HG03175 (cell line): ENCODE measurements around the gene RFX2.
A peak's percentile ranks its signal among the peaks of the same experiment; 100 is the strongest.
"Not testable (repeated sequence)": the region's sequence is repeated elsewhere in the genome, so short reads cannot be mapped to it uniquely, and the experiment has no call there.

Experiments used
- ATAC-seq: cut with Tn5 transposase; IDR thresholded peaks from one replicate; pipeline ENCODE4 v1.9.1; 2021; ENCODE audit warnings: mild to moderate bottlenecking, moderate library complexity; ENCODE audit not compliant: unreplicated experiment

The RFX2 gene

DNA sequence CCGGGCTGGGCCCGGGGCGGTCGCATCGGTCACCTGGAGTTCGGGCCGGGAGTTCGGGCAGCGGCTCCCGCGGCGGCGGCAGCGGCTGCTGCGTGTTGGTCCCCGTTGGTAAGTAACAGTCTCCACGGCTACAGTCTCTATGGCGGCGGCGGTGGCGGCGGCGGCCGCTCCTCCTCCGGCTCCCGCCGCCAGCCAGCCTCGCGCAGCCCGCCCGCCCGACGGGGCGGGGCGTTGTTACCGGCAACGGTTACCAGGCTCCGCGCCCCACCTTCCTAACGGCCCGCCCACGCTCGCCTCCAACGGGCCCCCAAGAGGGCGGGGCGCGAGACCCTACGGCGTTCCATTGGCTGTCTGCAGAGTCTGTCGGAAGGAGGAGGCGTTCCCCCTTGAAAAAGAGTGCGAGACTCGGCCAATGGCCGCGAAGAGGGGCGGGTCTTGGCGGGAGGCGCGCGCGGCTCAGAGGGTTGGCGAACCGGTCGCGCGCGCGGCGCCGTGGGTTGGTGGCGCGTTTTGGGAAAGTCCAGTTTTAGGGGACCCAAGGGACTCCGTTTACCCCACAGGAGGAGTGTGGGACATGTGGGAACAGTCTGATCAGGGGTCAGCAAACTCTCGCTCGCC is at the start of gene RFX2:
RFX2 (minus strand) TSS at position 141 of the 618 bp plus-strand sequence. CDS start 63,004 bp downstream, outside the sequence.
- peak; percentile 93 for ATAC-seq

DNA sequence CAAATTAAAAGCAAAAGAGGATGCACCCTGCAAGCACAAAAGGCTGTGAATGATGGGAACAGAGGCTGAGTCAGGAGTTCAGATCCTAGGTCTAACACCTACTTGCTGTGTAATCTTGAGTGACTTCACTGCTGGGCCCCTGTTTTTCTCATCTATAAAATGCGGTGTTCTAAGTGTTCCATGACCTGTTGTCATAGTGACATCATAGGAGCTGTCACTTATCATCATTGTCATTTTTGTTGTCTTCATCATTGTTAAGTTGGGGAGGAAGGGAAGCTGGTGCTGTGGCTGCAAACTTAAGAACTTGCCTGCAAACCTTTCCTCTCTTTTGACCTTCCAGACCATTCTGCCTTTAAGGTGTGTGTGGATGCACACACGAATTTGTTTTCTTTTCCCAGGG is 45.7 kb upstream of the RFX2 start:
- ATAC-seq = no peak

DNA sequence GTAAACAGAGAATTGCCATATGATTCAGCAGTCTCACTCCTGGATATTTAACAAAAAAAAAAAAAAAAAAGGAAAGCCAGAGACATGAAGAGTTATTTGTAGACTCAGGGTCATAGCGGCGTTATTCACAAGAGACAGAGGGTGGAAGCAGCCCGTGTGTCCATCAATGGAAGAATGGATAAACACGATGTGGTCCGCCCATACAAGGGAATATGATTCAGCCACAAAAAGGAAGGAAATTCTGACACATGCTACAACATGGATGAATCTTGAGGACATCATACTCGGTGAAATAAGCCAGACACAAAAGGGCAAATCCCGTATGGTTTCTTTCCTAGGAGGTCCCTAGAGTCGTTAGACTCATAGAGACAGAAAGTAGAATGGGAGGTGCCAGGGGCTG is 40.0 kb upstream of the RFX2 start:
- no peak for ATAC-seq

DNA sequence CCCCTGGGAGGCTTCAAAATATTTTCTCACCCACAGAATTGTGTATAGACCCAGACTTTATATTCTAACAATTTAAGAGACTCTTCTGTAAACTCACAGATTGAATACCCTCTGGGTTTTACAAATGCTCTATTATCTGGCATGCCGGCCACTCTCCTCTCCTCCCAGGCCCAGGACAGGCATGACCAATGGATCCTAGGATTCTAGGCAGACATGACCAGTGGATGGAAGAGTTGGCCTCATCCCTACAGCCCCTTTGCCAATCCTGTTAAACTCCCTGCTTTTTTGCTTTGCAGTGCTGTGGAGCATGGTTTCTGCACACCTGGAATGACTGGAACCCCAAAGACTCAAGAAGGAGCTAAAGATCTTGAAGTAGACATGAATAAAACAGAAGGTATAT is 30.9 kb upstream of the RFX2 start:
- ATAC-seq = no peak

DNA sequence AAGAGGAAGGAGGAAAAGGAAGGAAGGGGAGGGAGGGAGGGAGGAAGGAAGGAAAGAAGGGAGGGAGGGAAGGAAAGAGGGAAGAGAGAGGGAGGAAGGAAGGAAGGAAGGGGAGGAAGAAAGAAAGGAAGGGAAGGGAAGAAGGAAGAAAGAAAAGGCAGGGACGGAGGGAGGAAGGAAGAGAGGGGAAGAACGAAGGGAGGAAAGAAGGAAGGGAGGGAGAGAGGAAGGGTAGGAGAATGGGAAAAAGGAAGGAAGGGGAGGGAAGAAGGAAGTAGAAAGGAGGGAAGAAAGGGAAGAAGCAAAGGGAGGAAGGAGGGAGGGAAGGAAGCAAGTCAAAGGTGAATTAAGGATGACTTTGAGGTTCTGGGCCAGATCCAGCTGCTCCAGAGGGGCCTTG is 28.2 kb upstream of the RFX2 start:
- no peak for ATAC-seq

DNA sequence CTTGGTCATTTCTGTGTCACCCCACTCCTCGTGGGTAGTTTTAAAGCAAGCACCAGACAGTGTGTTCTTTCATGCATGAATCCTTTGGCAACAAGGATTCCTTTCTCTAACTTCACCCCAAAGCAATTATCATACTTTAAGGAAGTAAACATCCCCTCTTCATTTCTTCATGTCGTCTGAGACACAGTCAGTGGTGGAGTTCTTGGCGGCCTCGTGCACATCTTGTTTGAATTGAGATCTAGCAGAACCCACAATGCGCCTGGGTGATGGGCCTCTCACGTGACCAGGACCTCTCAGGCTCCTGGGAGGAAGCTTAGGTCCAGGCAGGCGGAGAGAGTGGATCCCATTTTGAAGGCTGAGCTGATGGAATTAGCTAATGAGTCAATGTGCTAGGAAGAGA is 27.8 kb upstream of the RFX2 start:
- no peak for ATAC-seq

DNA sequence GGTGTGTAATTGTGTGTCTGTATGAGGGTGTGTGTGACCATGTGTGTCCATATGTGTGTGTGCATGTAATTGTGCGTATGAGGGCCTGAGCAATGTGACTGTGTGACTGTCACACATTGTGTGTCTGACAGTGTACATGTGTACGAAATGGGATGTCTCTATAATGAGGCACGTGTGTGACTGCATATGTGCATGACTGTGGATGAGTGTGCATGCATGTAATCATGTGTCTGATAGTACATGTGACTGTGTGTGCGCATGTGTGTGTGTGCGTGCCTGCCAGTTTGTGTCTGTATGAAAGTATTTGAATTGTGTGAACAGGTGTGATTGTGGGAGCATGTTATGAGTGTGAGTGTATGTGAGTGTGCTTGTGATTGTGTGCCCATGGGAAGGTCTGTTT is 22.9 kb upstream of the RFX2 start:
- ATAC-seq = no peak

DNA sequence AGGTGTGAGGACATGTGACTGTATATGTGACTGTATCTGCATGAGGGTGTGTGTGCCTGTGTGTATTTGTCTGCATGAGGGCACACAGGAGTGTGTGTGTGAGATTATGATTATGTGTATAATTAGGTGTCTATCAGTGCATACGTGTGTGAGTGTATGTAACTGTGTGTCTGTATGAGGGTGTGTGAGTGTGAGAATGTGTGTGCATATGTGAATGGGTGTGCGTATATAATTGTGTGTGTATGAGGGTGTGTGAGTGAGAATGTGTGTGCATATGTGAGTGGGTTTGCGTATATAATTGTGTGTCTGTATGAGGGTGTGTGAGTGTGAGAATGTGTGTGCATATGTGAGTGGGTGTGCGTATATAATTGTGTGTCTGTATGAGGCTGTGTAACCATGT is 22.2 kb upstream of the RFX2 start:
- no peak for ATAC-seq

DNA sequence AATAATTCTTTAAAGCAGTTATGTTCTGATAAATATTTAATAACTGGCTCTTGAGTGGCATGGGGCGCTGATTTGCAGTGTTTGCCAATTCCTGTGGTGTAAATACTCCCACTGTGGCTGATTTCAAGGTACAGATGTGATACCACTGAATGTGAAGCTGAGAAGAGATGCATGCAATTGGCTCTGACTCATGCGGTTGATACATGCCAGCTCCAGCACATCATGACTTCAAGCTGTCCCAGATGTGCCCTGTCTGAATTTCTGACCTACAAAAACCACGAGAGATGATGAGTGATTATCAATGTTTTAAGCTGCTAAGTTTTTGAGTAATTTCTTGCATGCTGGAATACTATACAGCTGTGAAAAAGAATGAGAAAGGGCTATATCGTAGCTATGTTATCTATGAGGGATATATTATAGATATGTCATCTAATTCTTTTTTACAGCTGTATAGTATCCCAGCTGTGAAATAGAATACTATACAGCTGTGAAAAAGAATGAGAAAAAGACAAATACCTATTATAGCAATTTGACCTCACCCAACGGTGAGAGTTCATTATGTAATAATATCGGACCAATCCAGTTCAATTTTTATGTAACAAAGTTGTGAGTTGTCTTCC is 17.5 kb upstream of the RFX2 start:
- no peak for ATAC-seq

DNA sequence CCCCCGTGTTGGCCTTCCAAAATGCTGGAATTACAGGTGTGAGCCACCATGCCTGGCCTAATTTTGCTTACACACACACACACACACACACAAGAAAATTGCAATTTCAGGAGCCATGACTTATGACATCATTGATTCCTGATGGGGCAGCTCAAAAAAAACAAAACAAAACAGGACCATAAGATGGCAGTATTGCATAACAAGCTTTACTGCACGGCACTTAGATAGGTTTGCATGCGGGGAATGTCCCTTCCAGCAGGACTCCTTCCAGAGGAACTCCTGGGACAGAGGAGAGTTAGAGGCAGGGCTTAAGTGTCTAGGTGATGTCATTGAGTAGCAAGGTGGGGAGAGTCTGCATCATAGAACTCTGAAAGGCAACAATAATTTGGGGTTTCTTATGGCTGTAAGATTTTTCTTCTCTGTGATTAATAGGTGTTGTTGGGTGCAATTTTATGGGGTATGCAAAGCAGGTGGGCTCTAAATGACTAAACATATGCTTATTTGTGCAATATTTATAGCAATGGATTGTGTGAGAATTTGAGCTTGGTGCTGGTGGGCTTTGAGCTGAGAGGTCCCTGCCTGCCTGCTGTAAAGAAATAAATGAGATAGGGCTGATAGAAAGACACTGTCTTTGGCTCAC is 16.2 kb upstream of the RFX2 start:
- no peak for ATAC-seq

DNA sequence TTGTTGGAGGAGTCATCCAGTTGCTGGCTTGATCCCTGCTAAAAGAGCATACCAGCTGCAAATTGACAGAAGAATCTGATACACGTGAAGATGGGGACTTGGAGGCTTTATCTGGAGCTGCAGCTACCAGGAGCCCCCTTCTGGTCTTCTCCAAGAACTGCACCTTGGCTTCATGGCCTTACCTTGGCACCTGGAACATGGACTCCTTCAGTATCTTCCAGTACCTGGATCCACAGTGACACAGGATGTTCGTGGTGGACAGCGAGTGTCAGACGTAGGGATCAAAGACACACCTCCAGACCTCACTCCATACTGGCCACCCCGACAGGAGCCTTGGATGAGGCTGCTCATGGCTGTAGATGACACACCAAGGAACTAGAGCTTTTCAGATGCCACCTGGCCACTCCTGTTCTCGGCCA is 15.3 kb upstream of the RFX2 start:
- ATAC-seq = no peak

DNA sequence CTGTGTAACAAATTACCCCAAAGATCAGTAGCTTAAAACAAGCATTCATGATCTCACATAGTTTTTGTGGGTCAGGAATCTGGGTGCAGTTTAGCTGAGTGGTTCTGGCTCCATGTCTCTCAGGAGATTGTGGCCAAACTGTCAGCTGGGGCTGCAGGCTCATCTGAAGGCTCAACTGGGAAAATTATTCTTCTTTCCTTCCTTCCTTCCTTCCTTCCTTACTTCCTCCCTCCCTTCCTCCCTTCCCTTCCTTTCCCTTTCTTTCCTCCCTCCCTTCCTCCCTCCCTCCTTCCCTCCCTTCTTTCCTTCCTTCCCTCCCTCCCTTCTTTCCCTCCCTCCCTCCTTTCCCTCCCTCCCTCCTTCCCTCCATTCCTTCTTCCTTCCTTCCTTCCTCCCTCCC is 8.7 kb upstream of the RFX2 start:
- no peak for ATAC-seq

DNA sequence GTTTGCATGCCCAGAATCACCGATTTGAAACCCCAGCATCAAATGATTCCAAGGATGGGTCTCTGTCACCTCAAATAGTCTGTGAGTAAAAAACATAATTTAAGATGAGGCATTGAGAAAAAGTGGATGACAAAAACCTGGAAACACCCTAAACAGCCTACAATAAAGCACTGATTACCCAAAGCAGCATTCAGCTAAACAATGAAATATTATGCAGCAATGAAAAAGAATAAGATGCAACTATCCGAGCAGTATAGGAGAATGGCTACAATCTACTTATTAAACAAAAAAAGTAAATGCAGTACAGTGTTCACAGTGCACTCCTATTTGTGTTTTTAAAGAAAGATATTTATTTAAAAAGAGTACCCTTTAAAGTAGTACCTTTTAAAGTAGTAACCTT is 7.7 kb upstream of the RFX2 start:
- no peak for ATAC-seq

DNA sequence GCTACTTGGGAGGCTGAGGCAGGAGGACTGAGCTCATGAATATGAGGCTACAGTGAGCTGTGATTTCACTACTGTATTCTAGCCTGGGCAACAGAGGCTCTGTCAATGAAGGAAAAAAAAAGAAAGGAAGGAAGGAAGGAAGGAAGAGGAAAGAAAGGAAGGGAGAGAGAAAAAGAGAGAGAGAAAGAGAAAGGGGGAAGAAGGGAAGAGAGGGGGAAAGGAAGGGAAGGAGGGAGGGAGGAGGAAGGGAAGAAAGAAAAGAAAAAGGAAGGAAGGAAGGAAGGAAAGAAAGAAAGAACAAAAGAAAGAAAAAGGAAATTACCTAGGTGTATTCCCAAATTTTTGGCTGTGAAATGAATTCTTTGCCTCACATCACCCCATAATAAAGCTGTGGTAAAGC is 7.2 kb upstream of the RFX2 start:
- no peak for ATAC-seq

DNA sequence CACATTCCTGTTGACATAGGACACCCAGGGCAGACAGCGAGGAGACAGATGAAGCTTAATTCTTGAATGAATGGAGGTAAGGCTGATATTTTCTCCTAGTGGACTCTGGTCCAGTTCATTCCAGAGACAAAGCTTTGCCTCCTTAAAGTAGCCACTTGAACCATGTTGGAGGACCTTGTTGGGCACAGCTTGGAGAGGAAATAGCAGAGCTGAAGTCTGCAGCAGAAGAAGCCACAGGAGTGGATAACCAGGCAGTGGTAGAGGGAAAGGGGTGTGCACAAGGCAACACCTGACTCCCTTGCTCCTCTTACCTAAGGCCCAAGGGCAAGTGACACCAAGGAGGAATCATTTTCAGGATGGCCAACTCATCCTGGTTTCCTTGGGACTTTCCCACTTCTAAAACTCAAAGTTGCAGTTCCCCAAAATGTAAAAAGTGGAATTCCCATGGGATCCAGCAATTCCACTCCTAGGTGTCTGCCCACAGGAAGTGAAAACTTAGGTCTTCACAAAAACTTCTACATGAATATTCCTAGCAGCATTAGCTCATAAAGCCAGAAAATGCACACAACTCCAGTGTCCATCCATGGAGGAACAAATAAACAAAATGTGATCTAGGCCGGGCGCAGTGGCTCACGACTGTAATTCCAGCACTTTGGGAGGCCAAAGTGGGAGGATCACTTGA is 6.6 kb upstream of the RFX2 start:
- ATAC-seq = no peak

DNA sequence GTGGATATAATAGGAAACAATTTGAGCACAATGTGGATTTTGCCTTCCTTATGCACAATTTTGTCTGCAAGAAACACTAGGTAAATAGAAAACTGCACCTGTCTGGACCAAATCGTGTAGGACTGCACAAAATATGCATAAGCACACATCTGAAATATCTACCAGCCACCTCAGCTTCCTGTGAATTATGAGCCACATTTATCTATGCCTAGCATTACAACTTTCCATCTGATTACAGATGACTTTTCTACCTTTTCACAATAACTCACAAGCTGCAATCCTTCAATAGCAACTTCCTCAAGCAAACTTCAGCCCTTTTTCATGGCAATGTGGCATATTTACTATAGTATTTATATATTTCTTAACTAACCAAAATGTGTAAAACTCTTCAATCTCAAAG is 5.7 kb upstream of the RFX2 start:
- no peak for ATAC-seq

DNA sequence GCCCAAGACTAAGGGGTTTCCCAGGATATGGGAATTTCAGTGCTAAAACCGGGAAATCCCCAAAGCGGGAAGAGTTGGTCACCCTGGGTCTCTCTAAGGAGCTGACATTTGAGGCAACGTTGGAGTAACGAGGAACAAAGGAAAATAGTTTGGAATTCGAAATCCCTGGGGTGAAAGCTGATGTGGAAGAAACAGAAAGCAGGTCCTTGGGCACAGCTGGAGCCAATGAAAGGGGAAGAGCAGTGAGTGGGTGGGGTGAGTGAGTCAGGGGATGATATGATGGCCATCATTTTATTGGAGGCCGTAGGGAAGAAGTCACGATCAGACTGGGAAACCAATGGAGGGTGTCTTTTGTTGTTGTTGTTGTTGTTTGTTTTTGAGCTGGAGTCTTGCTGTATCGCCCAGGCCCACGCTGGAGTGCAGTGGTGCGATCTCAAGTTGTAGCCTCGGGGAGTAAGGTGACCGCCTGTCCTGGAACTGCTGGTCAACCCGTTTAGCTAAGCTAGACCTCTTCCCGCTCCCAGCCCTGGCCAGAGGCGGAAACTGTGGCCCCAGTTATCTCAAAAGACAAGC is 3.4 kb upstream of the RFX2 start:
- ATAC-seq = no peak

DNA sequence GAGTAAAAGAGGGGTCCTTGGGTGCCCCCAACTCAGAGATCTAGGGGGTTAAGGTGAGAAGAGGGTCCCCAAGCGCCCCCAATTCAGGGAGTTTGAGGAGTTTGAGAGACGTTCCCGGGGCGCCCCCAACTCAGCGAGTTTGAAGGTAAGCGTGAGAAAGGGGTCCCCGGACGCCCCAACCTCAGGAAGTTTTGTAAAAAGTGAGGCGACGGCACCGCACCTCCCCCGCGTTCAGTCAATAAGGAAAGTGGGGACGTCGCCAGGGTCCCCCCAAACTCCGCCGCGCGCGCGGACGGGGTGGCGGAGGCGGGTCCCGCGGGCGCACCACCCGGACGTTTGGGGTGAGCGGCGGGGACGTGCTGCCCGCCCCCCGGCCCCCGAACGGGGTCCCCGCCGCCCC is 353 bp downstream of the RFX2 start:
- no peak for ATAC-seq

DNA sequence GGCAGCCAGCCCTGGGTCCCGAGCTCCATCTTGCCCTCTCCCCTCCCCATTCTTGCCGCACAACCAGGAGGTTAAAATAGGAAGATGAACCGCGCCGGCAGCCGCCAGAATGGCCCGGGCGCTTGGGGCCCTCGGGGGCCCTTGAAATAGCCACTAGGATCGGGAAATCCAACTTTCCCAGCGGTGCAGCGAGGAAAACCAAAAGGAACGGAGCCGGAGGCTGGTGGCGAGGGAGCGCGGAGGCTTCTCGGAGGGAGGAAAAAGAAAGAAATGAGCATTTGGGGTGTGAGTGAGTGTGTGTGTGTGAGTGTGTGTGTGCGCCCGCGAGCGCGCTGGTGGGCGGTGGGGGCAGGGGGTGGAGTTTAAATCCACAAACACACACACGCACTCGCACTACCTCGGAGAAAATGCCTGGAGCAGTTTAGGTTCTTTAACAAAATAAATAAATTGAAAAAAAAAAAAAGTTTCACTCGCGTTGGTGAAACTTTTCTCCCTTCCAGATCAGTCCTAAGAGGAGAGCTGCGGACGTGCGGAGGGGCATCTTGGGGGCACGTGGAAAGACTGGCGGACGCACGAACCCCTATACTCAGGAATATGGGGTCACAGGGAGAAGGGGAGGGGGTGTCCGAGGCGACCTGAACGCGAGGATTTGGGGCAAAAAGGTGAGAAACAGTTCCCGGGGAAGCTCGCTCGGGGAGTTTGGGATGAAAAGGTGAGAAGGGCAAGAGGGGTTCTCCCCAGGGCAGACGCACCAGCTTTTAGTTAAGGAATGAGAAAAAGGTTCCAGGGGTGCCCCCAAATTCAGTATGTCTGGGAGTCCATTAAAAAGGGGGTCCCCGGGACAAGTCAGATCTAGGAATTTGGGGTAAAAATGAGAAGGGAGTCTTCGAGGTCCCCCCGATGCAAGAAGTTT is 1.3 kb downstream of the RFX2 start:
- no peak for ATAC-seq

DNA sequence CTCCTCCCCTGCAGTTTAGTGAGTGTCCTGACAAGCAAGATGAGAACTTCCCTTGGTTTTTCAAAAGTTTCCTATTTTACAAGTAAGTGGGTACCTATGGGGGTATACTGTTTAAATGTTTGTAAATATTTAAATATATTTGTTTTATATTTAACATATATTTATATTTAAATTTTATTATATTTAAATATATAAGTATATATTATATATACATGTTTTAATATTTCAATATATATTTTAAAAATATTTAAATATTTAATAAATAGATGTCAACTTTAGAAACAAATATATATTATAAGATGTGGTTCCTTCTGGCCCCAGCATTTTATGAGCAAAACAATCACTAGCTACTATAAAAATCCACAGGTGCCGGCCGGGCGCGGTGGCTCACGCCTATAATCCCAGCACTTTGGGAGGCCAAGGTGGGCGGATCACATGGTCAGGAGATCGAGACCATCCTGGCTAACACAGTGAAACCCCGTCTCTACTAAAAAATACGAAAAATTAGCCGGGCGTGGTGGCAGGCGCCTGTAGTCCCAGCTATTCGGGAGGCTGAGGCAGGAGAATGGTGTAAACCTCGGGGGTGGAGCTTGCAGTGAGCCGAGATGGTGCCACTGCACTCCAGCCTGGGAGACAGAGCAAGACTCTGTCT is 3.5 kb downstream of the RFX2 start:
- not testable (repeated sequence) for ATAC-seq
